ENCODE measurements around the gene RIPK3. TPM values are rescaled to one million over a fixed set of nuclear protein-coding genes. Genes with fewer than 3 reads are reported as not detected.

The RIPK3 gene
- total RNA-seq, 1 experiment from 2014 or later = 0.35 TPM

- TF ChIP-seq CTCF (conservative IDR thresholded peaks at IDR 0.05) = no peak
- H3K4me2 ChIP-seq (ENCODE audit: insufficient read depth, insufficient read length, low read length) = no peak within 1 kb of the TSS
These were observed 30.1 kb downstream of the RIPK3 start, which contains the start of gene LTB4R2 for GRCh38 chr14:24309538-24310264. Gene LTB4R2, plus strand, starts transcription at chr14:24310140. Its CDS starts 525 bp downstream, at chr14:24310665.

More at GRCh38 chr14:24309538-24310264, 30.1 kb downstream of the RIPK3 start, which contains the start of gene LTB4R2:
- Mint-ChIP-seq H3K27me3 (ENCODE audit: low read depth) (peaks cover 4% of the 10 kb centered on the region), H3K27ac (peak within 1 kb of the TSS in 1 of 3 experiments; percentile 77; a peak in 2 of 7 replicates), H3K4me1 (peaks cover 5 to 6% of the 10 kb centered on the region in 2 experiments; a peak in 3 of 4 replicates), H3K36me3 (ENCODE audit: insufficient read depth in 1 of 3, low read depth in 3 of 3) (peaks cover 17 to 52% (median 32%) of the 10 kb centered on the region in 3 experiments), H3K9me3 (no peaks in the 10 kb centered on the region), H3K4me3 (no peak within 1 kb of the TSS; a peak in 1 of 5 replicates)
- Histone ChIP-seq H3K79me1 (ENCODE audit: insufficient read depth, low read depth, low read length, poor library complexity, severe bottlenecking) (no peaks in the 10 kb centered on the region), H2BK12ac (ENCODE audit: insufficient read length, low read depth, low read length) (no peak within 1 kb of the TSS), H2BK20ac (ENCODE audit: low read depth, low read length, poor library complexity, severe bottlenecking) (no peak within 1 kb of the TSS), H2BK5ac (ENCODE audit: insufficient read length, low read length) (no peak within 1 kb of the TSS), H3K79me2 (ENCODE audit: insufficient read depth, low read length) (no peaks in the 10 kb centered on the region), H2AFZ (ENCODE audit: low read length) (no peak within 1 kb of the TSS), H3K4ac (ENCODE audit: low read depth, low read length) (no peak within 1 kb of the TSS), H2BK120ac (ENCODE audit: low read depth, low read length, poor library complexity, severe bottlenecking) (no peak within 1 kb of the TSS), H3K56ac (ENCODE audit: insufficient read length, low read depth, low read length) (no peak within 1 kb of the TSS), H3K27me3 (ENCODE audit: insufficient read depth, low read length) (no peaks in the 10 kb centered on the region), H3K23ac (ENCODE audit: insufficient read length, low read depth, low read length) (no peak within 1 kb of the TSS), H3K23me2 (ENCODE audit: insufficient read length, low read depth, low read length, poor library complexity, severe bottlenecking) (no peaks in the 10 kb centered on the region), H3T11ph (ENCODE audit: low read length) (no peak within 1 kb of the TSS), H4K91ac (ENCODE audit: insufficient read length, low read depth, low read length) (no peak within 1 kb of the TSS), H4K8ac (replicated peaks; ENCODE audit: insufficient read length, low read depth, low read length) (no peak within 1 kb of the TSS), H3K9me3 (ENCODE audit: control insufficient read depth, low read depth, low read length) (no peaks in the 10 kb centered on the region), H3K9ac (ENCODE audit: extremely low read depth, insufficient read length, low read length) (no peak within 1 kb of the TSS), H3K27ac (ENCODE audit: insufficient read length, low read depth, low read length) (no peak within 1 kb of the TSS), H2AK5ac (ENCODE audit: insufficient read length, low read length) (no peak within 1 kb of the TSS), H4K5ac (ENCODE audit: insufficient read length, low read depth, low read length) (no peak within 1 kb of the TSS), H2BK15ac (ENCODE audit: low read depth, low read length) (no peak within 1 kb of the TSS), H3K18ac (ENCODE audit: insufficient read length, low read depth, low read length) (no peak within 1 kb of the TSS), H3K4me1 (ENCODE audit: insufficient read depth, low read length) (no peaks in the 10 kb centered on the region), H3K14ac (ENCODE audit: insufficient read depth, low read length) (no peak within 1 kb of the TSS), H4K20me1 (ENCODE audit: control insufficient read depth, insufficient read depth, insufficient read length) (no peaks in the 10 kb centered on the region)
- no peak for DNase-seq
- no CpG with 5 or more reads among the region's 5 CpGs for WGBS (ENCODE audit: extremely low coverage, insufficient read length, low lambda C conversion rate)
